NB4 (cell line): ENCODE data around the gene ERCC2.

Source experiments
- CTCF ChIP-seq: IDR thresholded peaks from one replicate; pipeline ENCODE4 v1.5.1; 2012; ENCODE audit warnings: low read depth, low read length
- MAX ChIP-seq: IDR thresholded peaks from 2 replicates; pipeline ENCODE4 v1.6.1; 2011; ENCODE audit warnings: low read depth, low read length
- MYC ChIP-seq: IDR thresholded peaks from 2 replicates; pipeline ENCODE4 v1.6.1; 2011; ENCODE audit warnings: low read depth, low read length
- POLR2A ChIP-seq: IDR thresholded peaks from 2 replicates; pipeline ENCODE4 v1.6.1; 2011; ENCODE audit warnings: mild to moderate bottlenecking; ENCODE audit not compliant: insufficient read length; ENCODE audit errors: extremely low read depth

DNA sequence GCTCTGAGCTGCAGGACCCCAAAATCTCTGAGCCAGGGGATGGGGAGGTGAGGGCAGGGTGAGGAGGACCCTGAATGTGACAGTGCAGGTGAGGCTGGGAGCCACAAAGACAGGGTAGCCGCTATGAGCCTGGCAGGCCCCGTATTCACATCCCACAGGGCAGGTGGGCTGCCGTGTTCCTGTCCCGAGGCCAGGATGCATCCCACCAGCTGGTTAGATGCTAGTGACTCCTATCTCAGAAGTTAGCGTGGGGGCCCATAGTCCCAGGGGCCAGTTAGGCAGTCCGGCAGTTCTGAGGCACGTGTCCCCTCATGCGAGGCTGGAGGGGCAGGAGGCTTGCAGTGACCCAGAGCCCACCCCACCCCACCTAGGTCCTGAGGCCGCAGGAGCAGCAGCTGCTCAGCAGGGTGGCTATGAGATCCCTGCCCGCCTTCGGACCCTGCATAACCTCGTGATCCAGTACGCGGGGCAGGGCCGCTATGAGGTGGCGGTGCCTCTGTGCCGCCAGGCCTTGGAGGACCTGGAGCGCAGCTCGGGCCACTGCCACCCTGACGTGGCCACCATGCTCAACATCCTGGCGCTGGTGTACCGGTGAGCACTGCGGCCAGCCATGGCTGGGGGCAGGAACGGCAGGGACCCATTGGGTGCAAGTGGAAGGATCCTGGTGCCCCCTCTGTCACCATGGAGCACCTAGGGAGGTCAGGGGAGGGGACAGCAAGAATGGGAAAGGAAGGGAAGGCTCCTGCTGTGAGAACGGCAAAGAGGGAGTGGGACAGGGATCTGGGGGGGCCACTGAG is 22.6 kb downstream of the ERCC2 start:
- TF ChIP-seq CTCF (no peak), POLR2A (no peak), MAX (no peak), MYC (no peak)
